ENCODE measurements around the gene GLIS1. TPM values are rescaled to one million over a fixed set of nuclear protein-coding genes. Genes with fewer than 3 reads are reported as not detected.

The GLIS1 gene
- polyA plus RNA-seq, 1 donor (not counting 4 experiments of a cell fraction or from before 2014, with no cell fraction given) = not detected

- Histone ChIP-seq H2AFZ (ENCODE audit: control insufficient read depth, low read length) (no peak overlapping the region), H3K27ac (ENCODE audit: control insufficient read depth, insufficient read depth, low read length) (no peak overlapping the region), H3K9me3 (ENCODE audit: control insufficient read depth, low read depth, low read length) (no peaks in the 10 kb centered on the region), H3K4me3 (ENCODE audit: control insufficient read depth in 2 of 3, extremely low read depth in 1 of 3, insufficient read depth in 2 of 3, low read depth in 1 of 3, low read length in 3 of 3) (no peak overlapping the region), H3K4me2 (ENCODE audit: control insufficient read depth, extremely low read depth, insufficient read depth, low read depth, low read length) (no peak overlapping the region), H3K9me1 (ENCODE audit: control insufficient read depth, extremely low read depth, insufficient read depth, low read length) (no peaks in the 10 kb centered on the region), H3K4me1 (ENCODE audit: control insufficient read depth, extremely low read depth, insufficient read depth, low read length) (no peaks in the 10 kb centered on the region), H3K27me3 (ENCODE audit: control insufficient read depth, extremely low read depth, insufficient read depth, low read length) (peaks cover 4% of the 10 kb centered on the region), H3K36me3 (ENCODE audit: control insufficient read depth in 2 of 2, extremely low read depth in 1 of 2, insufficient read depth in 2 of 2, low read length in 2 of 2) (no peaks in the 10 kb centered on the region), H3K9ac (ENCODE audit: control insufficient read depth, extremely low read depth, insufficient read depth, low read length) (no peak overlapping the region), H3K79me2 (ENCODE audit: control insufficient read depth, insufficient read depth, low read length) (no peaks in the 10 kb centered on the region), H4K20me1 (ENCODE audit: control insufficient read depth, extremely low read depth, insufficient read depth, low read length) (no peaks in the 10 kb centered on the region)
- no peak for DNase-seq (ENCODE audit: low read depth, low spot score)
- TF ChIP-seq EZH2 (IDR thresholded peaks at IDR 0.05; ENCODE audit: low read length) (no peak), CTCF (optimal IDR thresholded peaks at IDR 0.05 in 1 of 3, IDR thresholded peaks at IDR 0.05 in 1 of 3, conservative IDR thresholded peaks at IDR 0.05 in 1 of 3; ENCODE audit: extremely low read depth in 1 of 3, insufficient read depth in 2 of 3, low read length in 3 of 3) (no peak)
- dilution Hi-C loops (cut with MboI; ENCODE audit: extremely low pct_ligation_motif_present, low sequenced_read_pairs) = no loop called here
- no peak for FAIRE-seq
These were observed 273.7 kb downstream of the GLIS1 start for GRCh38 chr1:53465023-53465957.

- Histone ChIP-seq H3K9ac (ENCODE audit: control insufficient read depth, extremely low read depth, insufficient read depth, low read length) (no peak overlapping the region), H3K9me3 (ENCODE audit: control insufficient read depth, low read depth, low read length) (no peaks in the 10 kb centered on the region), H3K4me3 (ENCODE audit: control insufficient read depth in 2 of 3, extremely low read depth in 1 of 3, insufficient read depth in 2 of 3, low read depth in 1 of 3, low read length in 3 of 3) (no peak overlapping the region), H3K79me2 (ENCODE audit: control insufficient read depth, insufficient read depth, low read length) (no peaks in the 10 kb centered on the region), H2AFZ (ENCODE audit: control insufficient read depth, low read length) (no peak overlapping the region), H3K36me3 (ENCODE audit: control insufficient read depth in 2 of 2, extremely low read depth in 1 of 2, insufficient read depth in 2 of 2, low read length in 2 of 2) (no peaks in the 10 kb centered on the region), H3K4me2 (ENCODE audit: control insufficient read depth, extremely low read depth, insufficient read depth, low read depth, low read length) (no peak overlapping the region), H3K9me1 (ENCODE audit: control insufficient read depth, extremely low read depth, insufficient read depth, low read length) (no peaks in the 10 kb centered on the region), H3K4me1 (ENCODE audit: control insufficient read depth, extremely low read depth, insufficient read depth, low read length) (no peaks in the 10 kb centered on the region), H4K20me1 (ENCODE audit: control insufficient read depth, extremely low read depth, insufficient read depth, low read length) (no peaks in the 10 kb centered on the region), H3K27me3 (ENCODE audit: control insufficient read depth, extremely low read depth, insufficient read depth, low read length) (peaks cover 4% of the 10 kb centered on the region), H3K27ac (ENCODE audit: control insufficient read depth, insufficient read depth, low read length) (no peak overlapping the region)
- TF ChIP-seq CTCF (optimal IDR thresholded peaks at IDR 0.05 in 1 of 3, IDR thresholded peaks at IDR 0.05 in 1 of 3, conservative IDR thresholded peaks at IDR 0.05 in 1 of 3; ENCODE audit: extremely low read depth in 1 of 3, insufficient read depth in 2 of 3, low read length in 3 of 3) = no peak
- no peak for TF ChIP-seq EZH2 (IDR thresholded peaks at IDR 0.05; ENCODE audit: low read length)
- DNase-seq (ENCODE audit: low read depth, low spot score) = no peak
- dilution Hi-C loops (cut with MboI; ENCODE audit: extremely low pct_ligation_motif_present, low sequenced_read_pairs) = no loop called here
- no peak for FAIRE-seq
These were observed 274.7 kb downstream of the GLIS1 start for GRCh38 chr1:53463961-53464899.

Data from keratinocyte (primary cell).